GM21390 (cell line): Measurements from ENCODE around the gene TMEM158.

Experiments used
- ATAC-seq: cut with Tn5 transposase; IDR thresholded peaks from one replicate; pipeline ENCODE4 v1.9.1; 2021; ENCODE audit not compliant: unreplicated experiment

The TMEM158 gene

DNA sequence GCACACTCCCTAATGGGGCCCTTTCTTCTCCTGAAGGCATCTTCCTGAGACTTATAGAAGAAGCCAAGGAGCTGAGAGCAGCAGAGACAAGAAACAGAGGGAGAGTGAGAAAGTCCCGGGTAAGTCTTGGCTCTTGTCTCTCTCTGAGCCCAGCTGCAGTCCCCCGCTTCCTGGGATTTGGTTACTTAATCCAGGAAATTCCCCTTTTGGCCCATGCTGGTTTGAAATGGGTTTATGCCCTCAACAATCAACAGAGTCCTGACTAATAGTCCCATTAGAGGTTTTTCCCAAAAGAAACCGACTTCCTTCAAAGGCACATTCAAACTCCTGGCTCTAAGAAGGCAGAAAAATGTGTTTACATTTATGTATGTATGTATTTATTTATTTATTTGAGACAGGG lies 22.0 kb downstream of the TMEM158 start:
- no peak for ATAC-seq

DNA sequence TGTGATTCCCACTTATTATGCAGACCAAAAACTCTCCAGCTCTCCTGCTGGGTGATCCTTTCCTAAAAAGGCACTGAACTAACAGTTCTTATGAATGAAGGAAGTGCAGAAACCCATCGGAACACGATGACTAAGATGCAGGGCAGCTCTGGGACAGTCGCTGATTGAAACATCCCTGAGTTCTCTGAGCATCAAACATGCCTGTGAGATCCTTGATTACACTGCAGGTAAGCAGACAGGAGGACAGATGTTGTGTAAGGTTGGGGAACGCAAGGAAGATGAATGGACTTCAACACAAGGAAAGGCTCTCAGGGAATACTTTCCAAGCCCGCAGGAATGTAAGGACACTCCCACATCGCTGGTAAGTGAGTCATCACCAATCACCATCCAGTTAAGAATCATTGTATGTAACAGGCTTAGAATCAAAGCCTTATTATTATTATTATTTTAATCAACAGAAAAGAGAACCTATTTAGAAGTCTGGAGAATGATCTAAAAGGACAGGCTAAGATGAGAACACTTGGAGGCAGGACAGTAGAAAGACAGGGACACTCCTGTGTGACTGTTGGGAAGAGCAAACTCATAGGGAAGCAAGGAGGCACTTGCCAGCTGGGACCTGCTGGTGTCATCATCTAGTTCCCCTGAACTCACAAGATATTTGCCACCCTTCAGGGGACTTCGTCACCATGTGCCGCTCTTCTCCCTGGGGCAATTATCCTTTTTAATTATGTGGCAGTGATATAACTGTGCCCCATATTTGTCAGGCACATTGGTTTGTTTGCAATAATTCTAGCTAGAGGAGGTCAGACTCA lies 26.0 kb downstream of the TMEM158 start:
- ATAC-seq: no peak

- ATAC-seq: no peak
Measured at GRCh38 chr3:45198264-45199260, 27.5 kb downstream of the TMEM158 start.

- ATAC-seq: no peak
Measured at GRCh38 chr3:45194791-45195190, 31.3 kb downstream of the TMEM158 start.

GRCh38 chr3:45191924-45192417 lies 34.1 kb downstream of the TMEM158 start:
- ATAC-seq: no peak

- ATAC-seq: no peak
Measured at GRCh38 chr3:45191424-45191823, 34.7 kb downstream of the TMEM158 start.

- ATAC-seq: no peak
Measured at GRCh38 chr3:45188719-45189659, 37.1 kb downstream of the TMEM158 start.

DNA sequence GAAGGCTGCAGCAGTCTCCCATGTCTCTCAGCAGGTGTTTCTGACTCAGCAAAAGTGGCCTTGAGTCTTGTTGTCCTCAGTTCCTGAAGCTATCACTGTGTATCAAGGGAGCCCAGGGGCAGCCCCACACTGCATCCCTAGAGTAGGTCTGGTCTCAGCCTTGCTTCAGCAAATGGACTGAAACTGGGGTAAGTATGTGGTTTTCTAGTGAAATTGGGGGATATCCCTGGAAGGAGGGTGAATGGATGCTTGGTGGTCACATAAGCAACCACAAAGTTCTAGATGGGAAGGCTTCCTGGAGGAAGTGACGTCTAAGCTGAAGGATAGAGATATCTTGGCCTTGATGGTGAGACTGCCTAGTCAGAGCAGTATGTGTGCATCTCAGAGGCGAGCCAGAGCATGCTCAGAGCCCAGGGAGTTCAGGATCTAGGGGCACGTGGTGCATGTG lies 38.4 kb downstream of the TMEM158 start:
- ATAC-seq: no peak

- ATAC-seq: no peak
Measured at GRCh38 chr3:45186871-45187270, 39.2 kb downstream of the TMEM158 start.

- ATAC-seq: no peak
Measured at GRCh38 chr3:45185461-45185860, 40.6 kb downstream of the TMEM158 start.

- no peak for ATAC-seq
Measured at GRCh38 chr3:45185052-45185451, 41.0 kb downstream of the TMEM158 start.

GRCh38 chr3:45183872-45184262 lies 42.2 kb downstream of the TMEM158 start:
- ATAC-seq: no peak

GRCh38 chr3:45182915-45183871 lies 42.9 kb downstream of the TMEM158 start:
- ATAC-seq: no peak

DNA sequence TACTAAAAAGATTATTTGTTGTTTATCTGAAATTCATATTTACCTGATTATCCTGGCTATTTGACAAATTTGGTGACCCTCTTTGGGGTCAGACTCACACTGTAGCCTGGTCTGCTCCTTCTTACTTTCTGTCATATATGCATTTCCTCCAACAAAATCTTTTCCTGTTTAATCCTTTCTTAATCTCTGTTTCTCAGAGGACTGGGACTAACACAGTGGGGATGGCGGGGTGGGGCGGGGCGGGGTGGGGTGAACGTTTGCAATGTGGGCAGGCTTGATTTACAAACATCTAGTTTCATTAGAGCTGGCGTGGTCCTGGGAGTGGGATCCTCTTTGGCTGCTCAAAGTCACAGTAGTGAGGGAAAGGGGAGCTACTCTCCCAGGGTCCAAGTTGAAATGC lies 44.6 kb downstream of the TMEM158 start:
- no peak for ATAC-seq

- ATAC-seq: no peak
Measured at GRCh38 chr3:45180899-45181298, 45.2 kb downstream of the TMEM158 start.

GRCh38 chr3:45180051-45180450 lies 46.0 kb downstream of the TMEM158 start:
- ATAC-seq: no peak

DNA sequence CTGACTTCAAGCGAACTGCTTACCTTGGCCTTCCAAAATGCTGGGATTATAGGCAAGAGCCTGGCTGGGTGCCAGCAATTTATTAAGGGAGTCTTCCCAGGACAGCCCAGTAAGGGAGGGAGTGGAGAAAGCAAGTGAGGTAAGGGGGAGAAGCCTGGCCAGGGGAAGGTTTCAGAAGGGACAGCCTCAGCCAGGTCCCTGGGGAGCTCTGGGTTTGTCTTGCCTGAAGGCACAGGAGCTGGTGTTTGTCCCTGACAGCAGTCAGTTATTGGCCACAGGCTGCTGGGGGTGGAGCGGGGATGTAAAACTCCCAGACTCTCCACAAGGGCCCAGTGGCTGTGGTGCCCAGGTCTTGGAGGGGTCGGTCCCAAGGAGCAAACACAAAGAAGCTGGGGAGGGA lies 46.9 kb downstream of the TMEM158 start:
- no peak for ATAC-seq

- no peak for ATAC-seq
Measured at GRCh38 chr3:45178183-45179023, 47.7 kb downstream of the TMEM158 start.
